Kidney epithelial cell (primary cell): Measurements from ENCODE around the gene RPL28. TPM values are rescaled to one million over a fixed set of nuclear protein-coding genes. Genes with fewer than 3 reads are reported as not detected.

ENCODE experiments used
- DNase-seq: peaks from one replicate; pipeline ENCODE4 v3.0.0-alpha.2; 2010; ENCODE audit warnings: low read depth
- H3K27me3 ChIP-seq: 2 replicates; pipeline ENCODE4 v1.6.0; 2011; ENCODE audit warnings: low read length; ENCODE audit not compliant: control insufficient read depth, insufficient read depth
- H3K36me3 ChIP-seq: 2 replicates; pipeline ENCODE4 v1.5.1; 2011; ENCODE audit warnings: low read length; ENCODE audit not compliant: control insufficient read depth, insufficient read depth
- H3K4me3 ChIP-seq: 2 replicates; pipeline ENCODE4 v1.5.1; 2011; ENCODE audit warnings: low read depth, mild to moderate bottlenecking, control low read depth, low read length
- CTCF ChIP-seq: IDR thresholded peaks from 2 replicates; pipeline ENCODE4 v1.5.1; 2011; ENCODE audit warnings: mild to moderate bottlenecking, moderate library complexity, low read length, control low read depth, inconsistent platforms; ENCODE audit not compliant: insufficient read depth, poor library complexity, severe bottlenecking
- total RNA-seq: library from RNA; depleted of rRNA; stranded (reverse); fragments of >200 nt; gene quantifications from 2 replicates; pipeline ENCODE4 v1.2.3, GENCODE V29; 2015

Gene RPL28
- total RNA-seq, 1 donor from 2014 or later = 630 TPM

- DNase-seq = no peak
- Histone ChIP-seq H3K36me3 (peaks cover 1% of the 10 kb centered on the region), H3K4me3 (peak overlapping the region; percentile 86), H3K27me3 (no peaks in the 10 kb centered on the region)
- TF ChIP-seq CTCF = no peak
These were observed 44.6 kb upstream of the RPL28 start for GRCh38 chr19:55341171-55341588.

- H3K4me3 ChIP-seq = peak overlapping the region; percentile 23
- DNase-seq = no peak
- TF ChIP-seq CTCF = no peak
- peaks cover 1% of the 10 kb centered on the region for H3K36me3 ChIP-seq
- no peaks in the 10 kb centered on the region for H3K27me3 ChIP-seq
These were observed 43.9 kb upstream of the RPL28 start for GRCh38 chr19:55341595-55342531.

GRCh38 chr19:55344444-55344843, 41.3 kb upstream of the RPL28 start:
- Histone ChIP-seq H3K36me3 (peaks cover 1% of the 10 kb centered on the region), H3K4me3 (no peak overlapping the region), H3K27me3 (no peaks in the 10 kb centered on the region)
- no peak for TF ChIP-seq CTCF
- DNase-seq = no peak

GRCh38 chr19:55345101-55345817, 40.5 kb upstream of the RPL28 start:
- peaks cover 1% of the 10 kb centered on the region for H3K36me3 ChIP-seq
- H3K27me3 ChIP-seq = no peaks in the 10 kb centered on the region
- TF ChIP-seq CTCF = no peak
- DNase-seq = no peak
- H3K4me3 ChIP-seq = no peak overlapping the region

- no peak overlapping the region for H3K4me3 ChIP-seq
- TF ChIP-seq CTCF = no peak
- H3K36me3 ChIP-seq = peaks cover 1% of the 10 kb centered on the region
- no peak for DNase-seq
- no peaks in the 10 kb centered on the region for H3K27me3 ChIP-seq
These were observed 39.7 kb upstream of the RPL28 start for GRCh38 chr19:55345818-55346724.
